Activated CD8-positive, alpha-beta memory T cell treated with anti-CD3 and anti-CD28 coated beads for 24 hours (primary cell): ENCODE results near the gene FGFBP3.
A peak's percentile ranks its signal among the peaks of the same experiment; 100 is the strongest.
"Not testable (repeated sequence)": the region's sequence is repeated elsewhere in the genome, so short reads cannot be mapped to it uniquely, and the experiment has no call there.

Experiments used
- DNase-seq: peaks from one replicate; pipeline ENCODE4 v3.0.0-alpha.2; 2020

Gene FGFBP3

GRCh38 chr10:91901784-91902677 lies 7.3 kb downstream of the FGFBP3 start:
- no peak for DNase-seq

GRCh38 chr10:91897421-91897820 lies 11.9 kb downstream of the FGFBP3 start:
- DNase-seq, result no peak

GRCh38 chr10:91896212-91896756 lies 13.0 kb downstream of the FGFBP3 start:
- DNase-seq, result no peak

GRCh38 chr10:91894261-91894685 lies 15.0 kb downstream of the FGFBP3 start:
- not testable (repeated sequence) for DNase-seq

GRCh38 chr10:91893051-91893450 lies 16.2 kb downstream of the FGFBP3 start:
- no peak for DNase-seq

GRCh38 chr10:91891125-91892001 lies 17.9 kb downstream of the FGFBP3 start:
- DNase-seq, result no peak

- DNase-seq, result peak; percentile 74
Measured at GRCh38 chr10:91887272-91888076, 21.8 kb downstream of the FGFBP3 start.

- DNase-seq, result no peak
Measured at GRCh38 chr10:91886954-91887271, 22.4 kb downstream of the FGFBP3 start.

GRCh38 chr10:91885362-91886079 lies 23.8 kb downstream of the FGFBP3 start:
- no peak for DNase-seq

GRCh38 chr10:91884536-91884935 lies 24.8 kb downstream of the FGFBP3 start:
- DNase-seq, result no peak

GRCh38 chr10:91883549-91884444 lies 25.5 kb downstream of the FGFBP3 start:
- no peak for DNase-seq

- DNase-seq, result no peak
Measured at GRCh38 chr10:91880310-91880709, 29.0 kb downstream of the FGFBP3 start.

- no peak for DNase-seq
Measured at GRCh38 chr10:91879515-91880170, 29.6 kb downstream of the FGFBP3 start.

GRCh38 chr10:91875779-91876178 lies 33.5 kb downstream of the FGFBP3 start:
- DNase-seq, result no peak

GRCh38 chr10:91875156-91875555 lies 34.1 kb downstream of the FGFBP3 start:
- no peak for DNase-seq

GRCh38 chr10:91865562-91866081 lies 43.7 kb downstream of the FGFBP3 start:
- DNase-seq, result no peak

GRCh38 chr10:91864744-91865143 lies 44.5 kb downstream of the FGFBP3 start:
- no peak for DNase-seq

- DNase-seq, result no peak
Measured at GRCh38 chr10:91864099-91864498, 45.2 kb downstream of the FGFBP3 start.

- DNase-seq, result no peak
Measured at GRCh38 chr10:91860885-91861284, 48.4 kb downstream of the FGFBP3 start.

GRCh38 chr10:91856637-91857036 lies 52.6 kb downstream of the FGFBP3 start:
- DNase-seq, result no peak
